Astrocyte (in vitro differentiated cells and primary cell): ENCODE results near the gene CCDC92B. TPM values are rescaled to one million over a fixed set of nuclear protein-coding genes. Genes with fewer than 3 reads are reported as not detected.

Source experiments
- DNase-seq: peaks from one replicate; pipeline ENCODE4 v3.0.0-alpha.2; 2010; ENCODE audit warnings: low read depth
- FAIRE-seq: peaks from 2 replicates; lab custom pipeline; 2011; peaks lifted over from hg19 to GRCh38; lab: Jason Lieb, UNC
- H2AFZ ChIP-seq: 2 replicates; pipeline ENCODE4 v1.6.0; 2012; ENCODE audit warnings: low read depth, low read length, inconsistent platforms
- H3K27ac ChIP-seq: 2 replicates; pipeline ENCODE4 v1.5.1; 2011; ENCODE audit warnings: low read depth, low read length, inconsistent platforms
- H3K27me3 ChIP-seq: 2 replicates; pipeline ENCODE4 v1.6.0; 2011; ENCODE audit warnings: low read length, inconsistent platforms; ENCODE audit not compliant: insufficient read depth
- H3K36me3 ChIP-seq: 2 replicates; pipeline ENCODE4 v1.5.1; 2011; ENCODE audit warnings: low read length, inconsistent platforms; ENCODE audit not compliant: insufficient read depth
- H3K4me1 ChIP-seq: 2 replicates; pipeline ENCODE4 v1.5.1; 2011; ENCODE audit warnings: low read length, inconsistent platforms; ENCODE audit not compliant: insufficient read depth
- H3K4me2 ChIP-seq: 2 replicates; pipeline ENCODE4 v1.6.0; 2012; ENCODE audit warnings: low read length, inconsistent platforms
- H3K4me3 ChIP-seq: 2 replicates; pipeline ENCODE4 v1.5.1; 2011; ENCODE audit warnings: low read depth, mild to moderate bottlenecking, low read length, inconsistent platforms; ENCODE audit not compliant: insufficient read depth
- H3K79me2 ChIP-seq: 2 replicates; pipeline ENCODE4 v1.6.0; 2012; ENCODE audit warnings: mild to moderate bottlenecking, low read length, inconsistent platforms; ENCODE audit not compliant: insufficient read depth
- H3K9ac ChIP-seq: 2 replicates; pipeline ENCODE4 v1.6.0; 2012; ENCODE audit warnings: mild to moderate bottlenecking, low read length, inconsistent platforms
- H3K9me3 ChIP-seq: 2 replicates; pipeline ENCODE4 v1.5.1; 2012; ENCODE audit warnings: low read depth, mild to moderate bottlenecking, low read length, inconsistent platforms; ENCODE audit not compliant: insufficient read depth
- H4K20me1 ChIP-seq: 2 replicates; pipeline ENCODE4 v1.6.0; 2012; ENCODE audit warnings: low read length, inconsistent platforms; ENCODE audit not compliant: insufficient read depth
- H3K27ac Mint-ChIP-seq: one replicate; pipeline ENCODE4 v1.8.0; 2021; ENCODE audit warnings: mild to moderate bottlenecking, mixed read lengths; ENCODE audit not compliant: unreplicated experiment
- H3K27me3 Mint-ChIP-seq: one replicate; pipeline ENCODE4 v1.8.0; 2021; ENCODE audit warnings: low read depth, mixed read lengths; ENCODE audit not compliant: unreplicated experiment
- H3K36me3 Mint-ChIP-seq: one replicate; pipeline ENCODE4 v1.8.0; 2021; ENCODE audit warnings: low read depth, mixed read lengths; ENCODE audit not compliant: unreplicated experiment
- H3K4me1 Mint-ChIP-seq: one replicate; pipeline ENCODE4 v1.8.0; 2021; ENCODE audit warnings: low read depth, mixed read lengths; ENCODE audit not compliant: unreplicated experiment
- H3K4me3 Mint-ChIP-seq: one replicate; pipeline ENCODE4 v1.8.0; 2021; ENCODE audit warnings: mild to moderate bottlenecking, moderate library complexity, mixed read lengths; ENCODE audit not compliant: unreplicated experiment
- H3K9me3 Mint-ChIP-seq: one replicate; pipeline ENCODE4 v1.8.0; 2021; ENCODE audit warnings: mild to moderate bottlenecking, mixed read lengths; ENCODE audit not compliant: unreplicated experiment
- EZH2 ChIP-seq: IDR thresholded peaks from 2 replicates; pipeline ENCODE4 v1.6.1; 2012; ENCODE audit warnings: mild to moderate bottlenecking, low read length, inconsistent platforms; ENCODE audit not compliant: insufficient read depth
- total RNA-seq: library from RNA; stranded (reverse); gene quantifications from 2 replicates; pipeline ENCODE4 v1.2.1, GENCODE V29; 2021
- TF ChIP-seq, protein P1 (sequence below): IDR thresholded peaks from 2 replicates; pipeline ENCODE4 v1.5.1; 2011; ENCODE audit warnings: low read depth, mild to moderate bottlenecking, inconsistent platforms, low read length, moderate library complexity; ENCODE audit not compliant: insufficient read depth

The CCDC92B gene
- total RNA-seq, 1 donor from 2014 or later = 0.36 TPM

GRCh38 chr17:2792366-2793169 lies 43.1 kb upstream of the CCDC92B start:
- H3K4me1 Mint-ChIP-seq = peaks cover 1% of the 10 kb centered on the region
- Histone ChIP-seq H3K27me3 (peaks cover 5% of the 10 kb centered on the region), H3K4me1 (no peaks in the 10 kb centered on the region), H3K9ac (no peak overlapping the region), H3K79me2 (no peaks in the 10 kb centered on the region), H3K4me2 (no peak overlapping the region), H4K20me1 (no peaks in the 10 kb centered on the region), H3K4me3 (no peak overlapping the region), H3K9me3 (no peaks in the 10 kb centered on the region), H2AFZ (no peak overlapping the region), H3K36me3 (no peaks in the 10 kb centered on the region), H3K27ac (no peak overlapping the region)
- H3K36me3 Mint-ChIP-seq = no peaks in the 10 kb centered on the region
- no peak overlapping the region for H3K4me3 Mint-ChIP-seq
- peaks cover 24% of the 10 kb centered on the region for H3K27me3 Mint-ChIP-seq
- FAIRE-seq = no peak
- TF ChIP-seq EZH2 = no peak
- TF ChIP-seq, protein P1, sequence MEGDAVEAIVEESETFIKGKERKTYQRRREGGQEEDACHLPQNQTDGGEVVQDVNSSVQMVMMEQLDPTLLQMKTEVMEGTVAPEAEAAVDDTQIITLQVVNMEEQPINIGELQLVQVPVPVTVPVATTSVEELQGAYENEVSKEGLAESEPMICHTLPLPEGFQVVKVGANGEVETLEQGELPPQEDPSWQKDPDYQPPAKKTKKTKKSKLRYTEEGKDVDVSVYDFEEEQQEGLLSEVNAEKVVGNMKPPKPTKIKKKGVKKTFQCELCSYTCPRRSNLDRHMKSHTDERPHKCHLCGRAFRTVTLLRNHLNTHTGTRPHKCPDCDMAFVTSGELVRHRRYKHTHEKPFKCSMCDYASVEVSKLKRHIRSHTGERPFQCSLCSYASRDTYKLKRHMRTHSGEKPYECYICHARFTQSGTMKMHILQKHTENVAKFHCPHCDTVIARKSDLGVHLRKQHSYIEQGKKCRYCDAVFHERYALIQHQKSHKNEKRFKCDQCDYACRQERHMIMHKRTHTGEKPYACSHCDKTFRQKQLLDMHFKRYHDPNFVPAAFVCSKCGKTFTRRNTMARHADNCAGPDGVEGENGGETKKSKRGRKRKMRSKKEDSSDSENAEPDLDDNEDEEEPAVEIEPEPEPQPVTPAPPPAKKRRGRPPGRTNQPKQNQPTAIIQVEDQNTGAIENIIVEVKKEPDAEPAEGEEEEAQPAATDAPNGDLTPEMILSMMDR = no peak
- no peak overlapping the region for H3K27ac Mint-ChIP-seq
- no peak for DNase-seq
- no peaks in the 10 kb centered on the region for H3K9me3 Mint-ChIP-seq

- Mint-ChIP-seq H3K9me3 (no peaks in the 10 kb centered on the region), H3K36me3 (no peaks in the 10 kb centered on the region), H3K4me3 (no peak overlapping the region), H3K27ac (no peak overlapping the region), H3K27me3 (peaks cover 3% of the 10 kb centered on the region), H3K4me1 (peaks cover 3% of the 10 kb centered on the region)
- no peak overlapping the region for H3K27ac ChIP-seq
- no peak overlapping the region for H3K9ac ChIP-seq
- peaks cover 5% of the 10 kb centered on the region for H3K27me3 ChIP-seq
- no peak for FAIRE-seq
- H3K79me2 ChIP-seq = no peaks in the 10 kb centered on the region
- no peak overlapping the region for H3K4me2 ChIP-seq
- TF ChIP-seq, protein P1 = no peak
- no peak for TF ChIP-seq EZH2
- no peaks in the 10 kb centered on the region for H4K20me1 ChIP-seq
- H2AFZ ChIP-seq = no peak overlapping the region
- DNase-seq = no peak
- no peaks in the 10 kb centered on the region for H3K36me3 ChIP-seq
- no peaks in the 10 kb centered on the region for H3K9me3 ChIP-seq
- no peak overlapping the region for H3K4me3 ChIP-seq
- H3K4me1 ChIP-seq = no peaks in the 10 kb centered on the region
These were observed 40.2 kb upstream of the CCDC92B start for GRCh38 chr17:2789700-2790099.
